ENCODE measurements around the gene ECHS1. TPM values are rescaled to one million over a fixed set of nuclear protein-coding genes. Genes with fewer than 3 reads are reported as not detected.

The ECHS1 gene
- polyA plus RNA-seq, 2 of the 4 experiments (the other 2 are of a cell fraction) = 66.7 to 133 TPM

DNA sequence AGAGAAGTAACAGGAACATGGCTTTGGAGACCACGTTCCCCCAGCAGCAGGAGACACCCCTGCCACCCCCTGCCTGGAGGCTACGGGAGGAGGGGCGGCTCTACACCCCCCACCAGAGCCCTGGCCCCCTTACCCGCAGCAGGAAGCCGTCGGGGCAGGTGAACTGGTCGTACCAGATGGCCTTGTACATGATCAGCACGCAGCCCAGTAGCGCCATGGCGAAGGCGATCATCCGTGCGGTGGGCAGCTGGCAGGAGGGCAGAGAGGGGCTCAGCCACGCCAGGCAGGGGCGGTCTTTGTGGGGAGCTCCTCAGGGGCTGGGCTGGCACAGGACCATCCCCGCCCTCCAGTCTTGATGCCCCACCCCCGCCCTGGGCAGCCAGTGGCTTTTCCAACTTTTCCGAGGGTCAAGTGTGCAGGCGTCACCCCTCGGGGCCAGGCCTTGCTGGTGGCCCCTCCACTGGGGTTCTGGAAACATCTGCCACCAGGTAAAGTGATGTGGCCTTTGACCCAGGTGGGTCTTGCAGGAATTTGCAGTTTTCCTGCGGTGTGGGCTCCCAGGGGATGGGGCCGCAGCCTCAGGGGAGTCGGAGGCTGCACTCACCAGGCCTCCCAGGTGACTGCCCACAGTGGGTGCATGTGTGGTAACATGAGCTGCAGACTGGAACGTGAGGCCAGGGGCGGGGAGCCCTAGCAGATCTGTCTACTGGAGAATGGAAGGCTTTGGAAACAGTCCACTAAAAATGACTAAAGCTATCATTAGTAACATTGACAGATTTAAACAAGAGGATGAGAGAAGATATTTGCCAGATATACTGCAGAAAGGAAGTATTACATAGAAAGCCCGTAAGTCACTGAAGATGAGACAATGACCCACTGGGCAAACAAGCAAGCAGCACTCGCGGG, 46.2 kb downstream of the ECHS1 start:
- Histone ChIP-seq H3K4me3 (no peak overlapping the region), H3K4me2 (peak overlapping the region; percentile 42), H3K4me1 (peaks cover 27% of the 10 kb centered on the region), H3K9me3 (no peaks in the 10 kb centered on the region), H3K27ac (no peak overlapping the region)
- TF ChIP-seq HDAC2 (IDR thresholded peaks at IDR 0.05) = no peak
- TF ChIP-seq HEYL (CRISPR knock-in tag; IDR thresholded peaks at IDR 0.05) = no peak
- TF ChIP-seq TFCP2L1 (CRISPR knock-in tag; IDR thresholded peaks at IDR 0.05) = no peak
- TF ChIP-seq RARB (CRISPR knock-in tag; IDR thresholded peaks at IDR 0.05) = no peak
- TF ChIP-seq FOSB (CRISPR knock-in tag; IDR thresholded peaks at IDR 0.05) = no peak
- TF ChIP-seq KDM5A (IDR thresholded peaks at IDR 0.05) = no peak
- TF ChIP-seq, protein P1, sequence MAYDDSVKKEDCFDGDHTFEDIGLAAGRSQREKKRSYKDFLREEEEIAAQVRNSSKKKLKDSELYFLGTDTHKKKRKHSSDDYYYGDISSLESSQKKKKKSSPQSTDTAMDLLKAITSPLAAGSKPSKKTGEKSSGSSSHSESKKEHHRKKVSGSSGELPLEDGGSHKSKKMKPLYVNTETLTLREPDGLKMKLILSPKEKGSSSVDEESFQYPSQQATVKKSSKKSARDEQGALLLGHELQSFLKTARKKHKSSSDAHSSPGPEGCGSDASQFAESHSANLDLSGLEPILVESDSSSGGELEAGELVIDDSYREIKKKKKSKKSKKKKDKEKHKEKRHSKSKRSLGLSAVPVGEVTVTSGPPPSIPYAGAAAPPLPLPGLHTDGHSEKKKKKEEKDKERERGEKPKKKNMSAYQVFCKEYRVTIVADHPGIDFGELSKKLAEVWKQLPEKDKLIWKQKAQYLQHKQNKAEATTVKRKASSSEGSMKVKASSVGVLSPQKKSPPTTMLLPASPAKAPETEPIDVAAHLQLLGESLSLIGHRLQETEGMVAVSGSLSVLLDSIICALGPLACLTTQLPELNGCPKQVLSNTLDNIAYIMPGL (CRISPR knock-in tag; IDR thresholded peaks at IDR 0.05; ENCODE audit: borderline replicate concordance) = no peak
- no peak for TF ChIP-seq RFX5 (IDR thresholded peaks at IDR 0.05)
- no peak for TF ChIP-seq CBX8 (IDR thresholded peaks at IDR 0.05)
- TF ChIP-seq HOXB13 (CRISPR knock-in tag; IDR thresholded peaks at IDR 0.05; ENCODE audit: low read depth) = no peak
- no peak for TF ChIP-seq JUN (IDR thresholded peaks at IDR 0.05)
- TF ChIP-seq FOXS1 (CRISPR knock-in tag; IDR thresholded peaks at IDR 0.05) = no peak
- TF ChIP-seq, protein P2, sequence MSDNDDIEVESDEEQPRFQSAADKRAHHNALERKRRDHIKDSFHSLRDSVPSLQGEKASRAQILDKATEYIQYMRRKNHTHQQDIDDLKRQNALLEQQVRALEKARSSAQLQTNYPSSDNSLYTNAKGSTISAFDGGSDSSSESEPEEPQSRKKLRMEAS (IDR thresholded peaks at IDR 0.05) = no peak
- no peak for TF ChIP-seq EHMT2 (IDR thresholded peaks at IDR 0.05; ENCODE audit: low read depth)
- TF ChIP-seq POLR2AphosphoS2 (conservative IDR thresholded peaks at IDR 0.05; ENCODE audit: low read length) = no peak
- TF ChIP-seq BHLHE40 (IDR thresholded peaks at IDR 0.05; ENCODE audit: low read depth, low read length) = no peak
- no peak for TF ChIP-seq CEBPB (IDR thresholded peaks at IDR 0.05)
- 72% methylated on average over 24 of the region's 28 CpGs for WGBS (ENCODE audit: missing lambda C conversion rate)
- ChIA-PET CTCF (interaction anchor here (1.1 to 4.2 kb wide), 6 partner anchors 7 to 180 kb away, joined by 3 to 76 read pairs (median 4); partner anchors contain the start of genes MTG1 and PRAP1), POLR2A (no interaction called here)
- ATAC-seq (no peak), FAIRE-seq (no peak), DNase-seq (ENCODE audit: low read depth in 1 of 2, low spot score in 1 of 2) (peak in 1 of 2 experiments; percentile 41)

DNA sequence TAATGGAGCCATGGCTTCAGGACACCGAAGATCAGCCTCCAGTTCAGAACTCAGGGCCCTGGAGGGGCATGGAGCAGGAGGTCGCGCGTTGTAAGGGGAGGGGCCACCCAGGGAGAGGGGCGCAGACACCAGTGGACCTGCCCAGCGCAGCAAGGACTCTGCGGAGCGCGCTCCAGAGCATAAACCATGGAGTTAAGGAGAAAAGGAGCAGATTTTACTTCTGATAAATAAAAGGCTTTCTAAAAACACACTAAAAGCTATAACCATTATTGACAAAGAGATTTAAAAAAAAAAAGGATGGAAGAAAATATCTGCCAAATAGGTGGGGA, 47.0 kb downstream of the ECHS1 start:
- peak overlapping the region; percentile 68 for H3K4me2 ChIP-seq
- FAIRE-seq = no peak
- POLR2A ChIA-PET = no interaction called here

More for the DNA sequence above, 47.0 kb downstream of the ECHS1 start:
- TF ChIP-seq RAD21 (conservative IDR thresholded peaks at IDR 0.05 in 1 of 2, IDR thresholded peaks at IDR 0.05 in 1 of 2) (no peak), KDM1A (IDR thresholded peaks at IDR 0.05; ENCODE audit: low read depth) (no peak), ZNF302 (CRISPR knock-in tag; IDR thresholded peaks at IDR 0.05) (no peak), EHF (CRISPR knock-in tag; IDR thresholded peaks at IDR 0.05) (no peak), BHLHE40 (IDR thresholded peaks at IDR 0.05; ENCODE audit: low read depth, low read length) (no peak), ESRRA (IDR thresholded peaks at IDR 0.05; ENCODE audit: borderline replicate concordance, low read length) (no peak), ZSCAN20 (CRISPR knock-in tag; IDR thresholded peaks at IDR 0.05) (no peak)
- TF ChIP-seq, protein P3, sequence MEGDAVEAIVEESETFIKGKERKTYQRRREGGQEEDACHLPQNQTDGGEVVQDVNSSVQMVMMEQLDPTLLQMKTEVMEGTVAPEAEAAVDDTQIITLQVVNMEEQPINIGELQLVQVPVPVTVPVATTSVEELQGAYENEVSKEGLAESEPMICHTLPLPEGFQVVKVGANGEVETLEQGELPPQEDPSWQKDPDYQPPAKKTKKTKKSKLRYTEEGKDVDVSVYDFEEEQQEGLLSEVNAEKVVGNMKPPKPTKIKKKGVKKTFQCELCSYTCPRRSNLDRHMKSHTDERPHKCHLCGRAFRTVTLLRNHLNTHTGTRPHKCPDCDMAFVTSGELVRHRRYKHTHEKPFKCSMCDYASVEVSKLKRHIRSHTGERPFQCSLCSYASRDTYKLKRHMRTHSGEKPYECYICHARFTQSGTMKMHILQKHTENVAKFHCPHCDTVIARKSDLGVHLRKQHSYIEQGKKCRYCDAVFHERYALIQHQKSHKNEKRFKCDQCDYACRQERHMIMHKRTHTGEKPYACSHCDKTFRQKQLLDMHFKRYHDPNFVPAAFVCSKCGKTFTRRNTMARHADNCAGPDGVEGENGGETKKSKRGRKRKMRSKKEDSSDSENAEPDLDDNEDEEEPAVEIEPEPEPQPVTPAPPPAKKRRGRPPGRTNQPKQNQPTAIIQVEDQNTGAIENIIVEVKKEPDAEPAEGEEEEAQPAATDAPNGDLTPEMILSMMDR (IDR thresholded peaks at IDR 0.05) = no peak
- TF ChIP-seq, protein P4, sequence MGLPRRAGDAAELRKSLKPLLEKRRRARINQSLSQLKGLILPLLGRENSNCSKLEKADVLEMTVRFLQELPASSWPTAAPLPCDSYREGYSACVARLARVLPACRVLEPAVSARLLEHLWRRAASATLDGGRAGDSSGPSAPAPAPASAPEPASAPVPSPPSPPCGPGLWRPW (IDR thresholded peaks at IDR 0.05) = no peak
- TF ChIP-seq, protein P5, sequence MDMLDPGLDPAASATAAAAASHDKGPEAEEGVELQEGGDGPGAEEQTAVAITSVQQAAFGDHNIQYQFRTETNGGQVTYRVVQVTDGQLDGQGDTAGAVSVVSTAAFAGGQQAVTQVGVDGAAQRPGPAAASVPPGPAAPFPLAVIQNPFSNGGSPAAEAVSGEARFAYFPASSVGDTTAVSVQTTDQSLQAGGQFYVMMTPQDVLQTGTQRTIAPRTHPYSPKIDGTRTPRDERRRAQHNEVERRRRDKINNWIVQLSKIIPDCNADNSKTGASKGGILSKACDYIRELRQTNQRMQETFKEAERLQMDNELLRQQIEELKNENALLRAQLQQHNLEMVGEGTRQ (IDR thresholded peaks at IDR 0.05) = no peak
- ATAC-seq (no peak), DNase-seq (ENCODE audit: low read depth in 1 of 2, low spot score in 1 of 2) (no peak)
- no peaks in the 10 kb centered on the region for H3K9me3 ChIP-seq
- WGBS (ENCODE audit: missing lambda C conversion rate) = 93% methylated on average over 9 of the region's 9 CpGs
- H3K4me3 ChIP-seq = peak overlapping the region; percentile 44; the same call in 2 of the 3 replicates
- H3K27ac ChIP-seq = peak overlapping the region in 1 of 2 experiments; percentile 75; a peak in 3 of 6 replicates
- H3K4me1 ChIP-seq = peaks cover 27% of the 10 kb centered on the region
- CTCF ChIA-PET = interaction anchor here (1.2 kb wide), 2 partner anchors 12 to 18 kb away, joined by 3 read pairs; no protein-coding TSS in a partner anchor
